Measurements from ENCODE around the gene MUC20.

GRCh38 chr3:195752546-195753331, 32.0 kb downstream of the MUC20 start:
- TF ChIP-seq, protein P1, sequence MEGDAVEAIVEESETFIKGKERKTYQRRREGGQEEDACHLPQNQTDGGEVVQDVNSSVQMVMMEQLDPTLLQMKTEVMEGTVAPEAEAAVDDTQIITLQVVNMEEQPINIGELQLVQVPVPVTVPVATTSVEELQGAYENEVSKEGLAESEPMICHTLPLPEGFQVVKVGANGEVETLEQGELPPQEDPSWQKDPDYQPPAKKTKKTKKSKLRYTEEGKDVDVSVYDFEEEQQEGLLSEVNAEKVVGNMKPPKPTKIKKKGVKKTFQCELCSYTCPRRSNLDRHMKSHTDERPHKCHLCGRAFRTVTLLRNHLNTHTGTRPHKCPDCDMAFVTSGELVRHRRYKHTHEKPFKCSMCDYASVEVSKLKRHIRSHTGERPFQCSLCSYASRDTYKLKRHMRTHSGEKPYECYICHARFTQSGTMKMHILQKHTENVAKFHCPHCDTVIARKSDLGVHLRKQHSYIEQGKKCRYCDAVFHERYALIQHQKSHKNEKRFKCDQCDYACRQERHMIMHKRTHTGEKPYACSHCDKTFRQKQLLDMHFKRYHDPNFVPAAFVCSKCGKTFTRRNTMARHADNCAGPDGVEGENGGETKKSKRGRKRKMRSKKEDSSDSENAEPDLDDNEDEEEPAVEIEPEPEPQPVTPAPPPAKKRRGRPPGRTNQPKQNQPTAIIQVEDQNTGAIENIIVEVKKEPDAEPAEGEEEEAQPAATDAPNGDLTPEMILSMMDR (IDR thresholded peaks at IDR 0.05; ENCODE audit: insufficient read depth, low read depth, low read length): no peak
- TF ChIP-seq EZH2 (IDR thresholded peaks at IDR 0.05; ENCODE audit: insufficient read depth, low read length): no peak
